GM12873 (cell line): ENCODE results near the gene MSI2.
A peak's percentile ranks its signal among the peaks of the same experiment; 100 is the strongest.

Experiments
- TF ChIP-seq, protein P1 (sequence below): IDR thresholded peaks from 2 replicates; pipeline ENCODE4 v1.5.1; 2012; ENCODE audit warnings: low read depth, mild to moderate bottlenecking, moderate library complexity, low read length, control low read depth; ENCODE audit not compliant: insufficient read depth; ENCODE audit errors: missing control alignments

Gene MSI2

GRCh38 chr17:57417956-57418355 is 161.6 kb downstream of the MSI2 start:
- TF ChIP-seq, protein P1, sequence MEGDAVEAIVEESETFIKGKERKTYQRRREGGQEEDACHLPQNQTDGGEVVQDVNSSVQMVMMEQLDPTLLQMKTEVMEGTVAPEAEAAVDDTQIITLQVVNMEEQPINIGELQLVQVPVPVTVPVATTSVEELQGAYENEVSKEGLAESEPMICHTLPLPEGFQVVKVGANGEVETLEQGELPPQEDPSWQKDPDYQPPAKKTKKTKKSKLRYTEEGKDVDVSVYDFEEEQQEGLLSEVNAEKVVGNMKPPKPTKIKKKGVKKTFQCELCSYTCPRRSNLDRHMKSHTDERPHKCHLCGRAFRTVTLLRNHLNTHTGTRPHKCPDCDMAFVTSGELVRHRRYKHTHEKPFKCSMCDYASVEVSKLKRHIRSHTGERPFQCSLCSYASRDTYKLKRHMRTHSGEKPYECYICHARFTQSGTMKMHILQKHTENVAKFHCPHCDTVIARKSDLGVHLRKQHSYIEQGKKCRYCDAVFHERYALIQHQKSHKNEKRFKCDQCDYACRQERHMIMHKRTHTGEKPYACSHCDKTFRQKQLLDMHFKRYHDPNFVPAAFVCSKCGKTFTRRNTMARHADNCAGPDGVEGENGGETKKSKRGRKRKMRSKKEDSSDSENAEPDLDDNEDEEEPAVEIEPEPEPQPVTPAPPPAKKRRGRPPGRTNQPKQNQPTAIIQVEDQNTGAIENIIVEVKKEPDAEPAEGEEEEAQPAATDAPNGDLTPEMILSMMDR = no peak

GRCh38 chr17:57418463-57419246 is 162.3 kb downstream of the MSI2 start:
- TF ChIP-seq, protein P1 = no peak

DNA sequence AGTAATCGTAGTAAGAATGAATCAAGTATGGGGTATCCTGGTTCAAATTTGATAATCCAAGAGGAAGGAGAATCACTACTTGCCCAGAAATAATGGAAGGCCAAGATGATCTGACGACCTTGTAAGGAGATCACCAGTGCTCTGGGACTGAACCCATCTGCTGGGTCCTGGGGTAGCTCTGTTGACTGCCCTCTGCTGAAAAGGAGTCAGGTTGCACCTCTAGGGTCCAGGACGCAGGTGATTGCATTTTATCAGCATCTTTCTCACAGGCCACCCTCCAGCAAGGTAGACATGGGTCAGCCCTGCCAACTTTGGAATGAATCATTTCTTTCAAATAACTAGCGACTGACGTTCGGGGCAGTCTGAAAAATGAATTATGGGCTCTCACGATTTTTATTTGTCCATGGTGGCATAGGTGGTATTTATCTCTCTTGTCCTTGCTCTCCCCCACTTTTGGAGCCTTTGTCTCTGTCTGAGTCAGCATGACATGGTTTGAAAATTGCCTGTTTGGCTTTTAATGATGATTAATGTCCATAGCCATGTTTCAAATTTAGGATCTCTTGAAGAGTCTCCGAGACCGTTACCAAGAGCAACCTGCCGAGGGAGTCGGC is 163.7 kb downstream of the MSI2 start:
- TF ChIP-seq, protein P1 = peak; percentile 24

DNA sequence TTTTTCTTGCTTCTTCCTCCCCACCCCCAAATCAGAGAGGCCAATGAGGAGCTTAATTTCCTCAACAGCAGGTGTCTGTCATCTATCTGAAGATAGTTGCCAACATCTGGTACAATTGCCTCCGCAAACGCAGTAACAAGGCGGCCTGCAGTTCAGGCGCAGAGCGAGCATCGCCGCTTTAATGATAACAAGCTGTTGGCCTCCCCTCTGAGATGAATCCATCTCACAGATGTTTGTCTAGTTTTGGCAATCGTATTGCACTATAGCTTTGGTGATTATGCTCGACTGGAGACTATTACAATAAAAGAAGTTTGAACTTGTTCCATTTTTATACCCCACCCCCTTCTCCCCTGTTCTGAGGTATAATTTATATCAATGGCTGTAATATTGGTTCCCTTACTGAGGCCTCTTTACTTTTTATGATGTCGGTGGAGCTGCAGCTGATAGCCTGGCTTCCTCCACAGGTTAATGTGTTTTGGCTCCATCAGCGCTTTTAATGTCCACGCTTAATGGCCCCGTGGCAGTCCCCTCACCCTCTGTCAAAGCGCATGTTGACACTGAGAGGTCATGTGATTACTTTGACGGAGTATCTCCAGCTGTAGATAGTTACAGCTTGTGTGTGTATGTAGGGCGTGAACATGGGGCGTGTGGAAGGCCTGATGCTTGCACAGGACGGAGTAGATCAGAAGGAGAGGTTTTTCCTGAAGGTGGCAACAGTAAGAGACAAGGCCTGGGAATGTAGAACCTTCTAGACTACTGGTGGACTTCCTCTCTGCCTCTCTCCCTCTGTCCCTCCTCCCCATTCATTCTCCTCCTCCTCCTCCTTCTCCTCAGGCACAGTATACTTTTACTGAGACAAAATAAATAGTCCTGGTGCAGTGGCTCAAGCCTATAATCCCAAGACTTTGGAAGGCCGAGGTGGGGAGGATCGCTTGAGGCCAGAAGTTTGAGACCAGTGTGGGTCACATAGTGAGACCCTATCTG is 164.7 kb downstream of the MSI2 start:
- TF ChIP-seq, protein P1 = no peak

GRCh38 chr17:57422574-57423164 is 166.3 kb downstream of the MSI2 start:
- TF ChIP-seq, protein P1 = no peak

GRCh38 chr17:57423541-57423940 is 167.2 kb downstream of the MSI2 start:
- TF ChIP-seq, protein P1 = no peak

- TF ChIP-seq, protein P1 = no peak
These were observed 167.9 kb downstream of the MSI2 start for GRCh38 chr17:57424273-57424672.
